H9 (cell line): Measurements from ENCODE around the gene KCNMA1. TPM values are rescaled to one million over a fixed set of nuclear protein-coding genes. Genes with fewer than 3 reads are reported as not detected.

Source experiments
- DNase-seq: peaks from one replicate; pipeline ENCODE4 v3.0.0-alpha.2; 2017
- H2AFZ ChIP-seq: one replicate; pipeline ENCODE4 v1.6.1; 2013; ENCODE audit warnings: mild to moderate bottlenecking, low read length, control low read depth, moderate library complexity
- H2AK5ac ChIP-seq: 2 replicates; pipeline ENCODE4 v1.6.1; 2013; ENCODE audit warnings: low read length, control low read depth, mixed read lengths; ENCODE audit not compliant: insufficient read length
- H2BK120ac ChIP-seq: one replicate; pipeline ENCODE4 v1.6.1; 2013; ENCODE audit warnings: low read depth, mild to moderate bottlenecking, low read length, control low read depth, inconsistent platforms; ENCODE audit not compliant: poor library complexity, severe bottlenecking
- H2BK12ac ChIP-seq: 2 replicates; pipeline ENCODE4 v1.6.1; 2013; ENCODE audit warnings: low read length, control low read depth, mixed read lengths, low read depth; ENCODE audit not compliant: insufficient read length
- H2BK15ac ChIP-seq: 2 replicates; pipeline ENCODE4 v1.6.1; 2013; ENCODE audit warnings: low read depth, low read length, control low read depth
- H2BK20ac ChIP-seq: one replicate; pipeline ENCODE4 v1.6.1; 2013; ENCODE audit warnings: low read depth, mild to moderate bottlenecking, low read length, control low read depth, inconsistent platforms; ENCODE audit not compliant: poor library complexity, severe bottlenecking
- H2BK5ac ChIP-seq: 2 replicates; pipeline ENCODE4 v1.6.1; 2013; ENCODE audit warnings: low read length, control low read depth, mixed read lengths; ENCODE audit not compliant: insufficient read length
- H3K14ac ChIP-seq: 2 replicates; pipeline ENCODE4 v1.6.1; 2013; ENCODE audit warnings: low read length, control low read depth; ENCODE audit not compliant: insufficient read depth
- H3K18ac ChIP-seq: 2 replicates; pipeline ENCODE4 v1.6.1; 2013; ENCODE audit warnings: low read depth, mild to moderate bottlenecking, mixed read lengths, low read length, control low read depth; ENCODE audit not compliant: insufficient read length
- H3K23ac ChIP-seq: 2 replicates; pipeline ENCODE4 v1.6.1; 2013; ENCODE audit warnings: low read length, control low read depth, mixed read lengths, low read depth; ENCODE audit not compliant: insufficient read length
- H3K23me2 ChIP-seq: 2 replicates; pipeline ENCODE4 v1.6.1; 2013; ENCODE audit warnings: low read depth, mild to moderate bottlenecking, mixed read lengths, low read length, control low read depth; ENCODE audit not compliant: insufficient read length, poor library complexity, severe bottlenecking
- H3K27ac ChIP-seq: 2 replicates; pipeline ENCODE4 v1.5.1; 2013; ENCODE audit warnings: low read length, control low read depth, mixed read lengths, low read depth; ENCODE audit not compliant: insufficient read length
- H3K27me3 ChIP-seq: 2 replicates; pipeline ENCODE4 v1.6.1; 2013; ENCODE audit warnings: low read length, control low read depth, inconsistent platforms; ENCODE audit not compliant: insufficient read depth
- H3K4ac ChIP-seq: 2 replicates; pipeline ENCODE4 v1.6.1; 2013; ENCODE audit warnings: low read depth, mild to moderate bottlenecking, control low read depth, inconsistent platforms, low read length, moderate library complexity
- H3K4me1 ChIP-seq: 2 replicates; pipeline ENCODE4 v1.6.1; 2013; ENCODE audit warnings: low read length, control low read depth, inconsistent platforms; ENCODE audit not compliant: insufficient read depth
- H3K4me2 ChIP-seq: 2 replicates; pipeline ENCODE4 v1.6.1; 2013; ENCODE audit warnings: low read length, control low read depth, mixed read lengths; ENCODE audit not compliant: insufficient read length, insufficient read depth
- H3K56ac ChIP-seq: 2 replicates; pipeline ENCODE4 v1.6.1; 2013; ENCODE audit warnings: low read depth, mild to moderate bottlenecking, mixed read lengths, low read length, control low read depth; ENCODE audit not compliant: insufficient read length
- H3K79me1 ChIP-seq: 2 replicates; pipeline ENCODE4 v1.6.1; 2013; ENCODE audit warnings: low read depth, mild to moderate bottlenecking, moderate library complexity, low read length, control low read depth, inconsistent platforms; ENCODE audit not compliant: insufficient read depth, poor library complexity, severe bottlenecking
- H3K79me2 ChIP-seq: 2 replicates; pipeline ENCODE4 v1.6.1; 2013; ENCODE audit warnings: low read length, control low read depth, inconsistent platforms; ENCODE audit not compliant: insufficient read depth
- H3K9ac ChIP-seq: 2 replicates; pipeline ENCODE4 v1.6.1; 2013; ENCODE audit warnings: low read length, control low read depth, mixed read lengths; ENCODE audit not compliant: insufficient read length; ENCODE audit errors: extremely low read depth
- H3K9me3 ChIP-seq: one replicate; pipeline ENCODE4 v1.6.1; 2013; ENCODE audit warnings: low read depth, low read length, inconsistent platforms; ENCODE audit not compliant: control insufficient read depth
- H3T11ph ChIP-seq: one replicate; pipeline ENCODE4 v1.6.1; 2013; ENCODE audit warnings: mild to moderate bottlenecking, low read length, control low read depth, inconsistent platforms
- H4K20me1 ChIP-seq: one replicate; pipeline ENCODE4 v1.6.1; 2013; ENCODE audit not compliant: control insufficient read depth, insufficient read length, insufficient read depth
- H4K5ac ChIP-seq: 2 replicates; pipeline ENCODE4 v1.6.1; 2013; ENCODE audit warnings: low read depth, mild to moderate bottlenecking, mixed read lengths, low read length, control low read depth; ENCODE audit not compliant: insufficient read length
- H4K8ac ChIP-seq: replicated peaks from 2 replicates; pipeline ENCODE4 v1.6.1; 2013; ENCODE audit warnings: low read length, control low read depth, mixed read lengths, low read depth; ENCODE audit not compliant: insufficient read length
- H4K91ac ChIP-seq: 2 replicates; pipeline ENCODE4 v1.6.1; 2013; ENCODE audit warnings: low read depth, mild to moderate bottlenecking, moderate library complexity, mixed read lengths, low read length, control low read depth; ENCODE audit not compliant: insufficient read length
- H3K27ac Mint-ChIP-seq, 3 experiments: 2 replicates in 2 of 3; 3 replicates in 1 of 3; pipeline ENCODE4 v1.8.0; 2020 to 2021; ENCODE audit warnings: mixed read lengths in 3 of 3, mild to moderate bottlenecking in 1 of 3, moderate library complexity in 1 of 3
- H3K27me3 Mint-ChIP-seq: 2 replicates; pipeline ENCODE4 v1.8.0; 2021; ENCODE audit warnings: low read depth, mild to moderate bottlenecking, moderate library complexity, mixed read lengths
- H3K36me3 Mint-ChIP-seq, 3 experiments: 2 replicates in 2 of 3; 3 replicates in 1 of 3; pipeline ENCODE4 v1.8.0; 2020 to 2021; ENCODE audit warnings: low read depth in 3 of 3, mixed read lengths in 3 of 3; ENCODE audit not compliant: insufficient read depth in 1 of 3
- H3K4me1 Mint-ChIP-seq, 2 experiments: 2 replicates each; pipeline ENCODE4 v1.8.0; 2020; ENCODE audit warnings: mixed read lengths in 2 of 2
- H3K4me3 Mint-ChIP-seq, 2 experiments: 2 replicates in 1 of 2; 3 replicates in 1 of 2; pipeline ENCODE4 v1.8.0; 2020 to 2021; ENCODE audit warnings: mild to moderate bottlenecking in 2 of 2, mixed read lengths in 2 of 2, moderate library complexity in 1 of 2
- H3K9me3 Mint-ChIP-seq, 2 experiments: 2 replicates in 1 of 2; 3 replicates in 1 of 2; pipeline ENCODE4 v1.8.0; 2020; ENCODE audit warnings: mild to moderate bottlenecking in 2 of 2, mixed read lengths in 2 of 2, moderate library complexity in 1 of 2
- WGBS: extraction: QIAGEN DNeasy Blood & Tissue Kit; methylation state at CpG from one replicate; pipeline ENCODE4 v1.1.7; 2013; ENCODE audit warnings: missing lambda C conversion rate, low lambda C conversion rate, mixed read lengths; ENCODE audit not compliant: insufficient read length; ENCODE audit errors: extremely low coverage; 5-methylcytosine and 5-hydroxymethylcytosine counted together
- total RNA-seq: library from RNA; stranded (reverse); gene quantifications from 2 replicates; pipeline ENCODE4 v1.2.1, GENCODE V29; 2021
- TF ChIP-seq, protein P1 (sequence below): fragments of 200-600 bp; sonication (generic); conservative IDR thresholded peaks from 3 replicates; pipeline ENCODE4 v1.8.0; 2021; ENCODE audit warnings: antibody characterized with exemption, mild to moderate bottlenecking

KCNMA1 gene
- total RNA-seq, 1 experiment from 2014 or later: 2.0 TPM

DNA sequence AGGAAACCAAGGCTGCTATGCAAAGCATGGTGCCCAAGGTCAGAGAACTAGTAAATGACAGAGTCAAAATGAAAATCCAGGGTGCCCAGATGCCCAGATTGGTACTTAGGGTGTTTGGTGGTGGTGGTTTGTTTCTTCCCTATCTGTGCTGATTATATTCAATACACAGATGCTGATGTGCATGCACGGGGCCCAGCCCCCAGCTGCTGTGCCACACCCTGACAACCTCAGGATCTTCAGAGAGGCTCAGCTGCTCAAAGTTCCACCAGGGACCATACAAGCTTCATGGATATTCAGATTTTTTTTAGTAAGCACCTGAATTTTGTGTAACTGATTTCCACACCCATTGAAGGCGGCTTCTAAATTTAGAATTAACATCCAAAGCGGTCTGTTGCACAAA, 75.6 kb downstream of the KCNMA1 start:
- WGBS: no CpG with 5 or more reads among the region's 3 CpGs
- Histone ChIP-seq H4K20me1 (no peaks in the 10 kb centered on the region), H3T11ph (no peak overlapping the region), H3K23ac (no peak overlapping the region), H3K79me1 (no peaks in the 10 kb centered on the region), H2BK12ac (no peak overlapping the region), H3K27ac (no peak overlapping the region), H2AFZ (no peak overlapping the region), H3K27me3 (no peaks in the 10 kb centered on the region), H3K4ac (no peak overlapping the region), H3K4me2 (no peak overlapping the region), H3K4me1 (peaks cover 3% of the 10 kb centered on the region; the same call in 1 of the 2 replicates), H3K56ac (no peak overlapping the region), H4K5ac (no peak overlapping the region), H2BK120ac (no peak overlapping the region), H2BK20ac (no peak overlapping the region), H2AK5ac (no peak overlapping the region), H4K91ac (peak overlapping the region; percentile 3), H2BK15ac (no peak overlapping the region), H2BK5ac (no peak overlapping the region), H3K18ac (no peak overlapping the region), H3K79me2 (no peaks in the 10 kb centered on the region), H4K8ac (no peak overlapping the region), H3K23me2 (no peaks in the 10 kb centered on the region), H3K9me3 (no peaks in the 10 kb centered on the region), H3K14ac (no peak overlapping the region), H3K9ac (no peak overlapping the region)
- H3K4me1 Mint-ChIP-seq: peaks cover 35 to 36% of the 10 kb centered on the region in 2 experiments
- peaks cover 9% of the 10 kb centered on the region for H3K27me3 Mint-ChIP-seq
- TF ChIP-seq, protein P1, sequence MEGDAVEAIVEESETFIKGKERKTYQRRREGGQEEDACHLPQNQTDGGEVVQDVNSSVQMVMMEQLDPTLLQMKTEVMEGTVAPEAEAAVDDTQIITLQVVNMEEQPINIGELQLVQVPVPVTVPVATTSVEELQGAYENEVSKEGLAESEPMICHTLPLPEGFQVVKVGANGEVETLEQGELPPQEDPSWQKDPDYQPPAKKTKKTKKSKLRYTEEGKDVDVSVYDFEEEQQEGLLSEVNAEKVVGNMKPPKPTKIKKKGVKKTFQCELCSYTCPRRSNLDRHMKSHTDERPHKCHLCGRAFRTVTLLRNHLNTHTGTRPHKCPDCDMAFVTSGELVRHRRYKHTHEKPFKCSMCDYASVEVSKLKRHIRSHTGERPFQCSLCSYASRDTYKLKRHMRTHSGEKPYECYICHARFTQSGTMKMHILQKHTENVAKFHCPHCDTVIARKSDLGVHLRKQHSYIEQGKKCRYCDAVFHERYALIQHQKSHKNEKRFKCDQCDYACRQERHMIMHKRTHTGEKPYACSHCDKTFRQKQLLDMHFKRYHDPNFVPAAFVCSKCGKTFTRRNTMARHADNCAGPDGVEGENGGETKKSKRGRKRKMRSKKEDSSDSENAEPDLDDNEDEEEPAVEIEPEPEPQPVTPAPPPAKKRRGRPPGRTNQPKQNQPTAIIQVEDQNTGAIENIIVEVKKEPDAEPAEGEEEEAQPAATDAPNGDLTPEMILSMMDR: no peak
- H3K36me3 Mint-ChIP-seq: no peaks in the 10 kb centered on the region; a peak in 1 of 7 replicates
- H3K9me3 Mint-ChIP-seq: no peaks in the 10 kb centered on the region; a peak in 1 of 5 replicates
- no peak overlapping the region for H3K4me3 Mint-ChIP-seq
- DNase-seq: no peak
- no peak overlapping the region for H3K27ac Mint-ChIP-seq
